ENCODE measurements around the gene MRPS9. TPM values are rescaled to one million over a fixed set of nuclear protein-coding genes. Genes with fewer than 3 reads are reported as not detected.

MRPS9 gene
- 40.6 TPM for total RNA-seq
- polyA plus RNA-seq: 31.6 TPM
- long read RNA-seq, donor 1, partial matches to known transcripts: 0 of 2 reads
- long read RNA-seq, donor 1, other reads (novel, unspliced or antisense): 0 of 2 reads
- long read RNA-seq, donor 2, transcript MRPS9-203 (4 exons, 982 nt): minor isoform, 9 of 37 reads
- long read RNA-seq, donor 2, transcript MRPS9-201 (11 exons, 1,500 nt): major isoform, 28 of 37 reads
- long read RNA-seq, donor 2, partial matches to known transcripts: 0 of 37 reads
- long read RNA-seq, donor 2, other reads (novel, unspliced or antisense): 0 of 37 reads
- long read RNA-seq, donor 3, transcript MRPS9-203 (4 exons, 982 nt): major isoform, 21 of 45 reads
- long read RNA-seq, donor 3, transcript MRPS9-201 (11 exons, 1,500 nt): minor isoform, 15 of 45 reads
- long read RNA-seq, donor 3, partial matches to known transcripts: 9 of 45 reads
- long read RNA-seq, donor 3, other reads (novel, unspliced or antisense): 0 of 45 reads
- long read RNA-seq, donor 4, transcript MRPS9-203 (4 exons, 982 nt): major isoform, 13 of 25 reads
- long read RNA-seq, donor 4, transcript MRPS9-201 (11 exons, 1,500 nt): minor isoform, 12 of 25 reads
- long read RNA-seq, donor 4, partial matches to known transcripts: 0 of 25 reads
- long read RNA-seq, donor 4, other reads (novel, unspliced or antisense): 0 of 25 reads
- long read RNA-seq, donor 5, transcript MRPS9-203 (4 exons, 982 nt): minor isoform, 12 of 32 reads
- long read RNA-seq, donor 5, transcript MRPS9-201 (11 exons, 1,500 nt): major isoform, 20 of 32 reads
- long read RNA-seq, donor 5, partial matches to known transcripts: 0 of 32 reads
- long read RNA-seq, donor 5, other reads (novel, unspliced or antisense): 0 of 32 reads
- long read RNA-seq, donor 6, transcript MRPS9-201 (11 exons, 1,500 nt): major isoform, 13 of 15 reads
- long read RNA-seq, donor 6, partial matches to known transcripts: 0 of 15 reads
- long read RNA-seq, donor 6, other reads (novel, unspliced or antisense): 0 of 15 reads
- long read RNA-seq, donor 7, transcript MRPS9-203 (4 exons, 982 nt): minor isoform, 6 of 22 reads
- long read RNA-seq, donor 7, transcript MRPS9-201 (11 exons, 1,500 nt): major isoform, 16 of 22 reads
- long read RNA-seq, donor 7, partial matches to known transcripts: 0 of 22 reads
- long read RNA-seq, donor 7, other reads (novel, unspliced or antisense): 0 of 22 reads
- long read RNA-seq, donor 8, transcript MRPS9-201 (11 exons, 1,500 nt): major isoform, 7 of 8 reads
- long read RNA-seq, donor 8, partial matches to known transcripts: 0 of 8 reads
- long read RNA-seq, donor 8, other reads (novel, unspliced or antisense): 0 of 8 reads
- long read RNA-seq, donor 9, transcript MRPS9-201 (11 exons, 1,500 nt): major isoform, 14 of 25 reads
- long read RNA-seq, donor 9, transcript MRPS9-203 (4 exons, 982 nt): minor isoform, 11 of 25 reads
- long read RNA-seq, donor 9, partial matches to known transcripts: 0 of 25 reads
- long read RNA-seq, donor 9, other reads (novel, unspliced or antisense): 0 of 25 reads
- long read RNA-seq, donor 10, transcript MRPS9-201 (11 exons, 1,500 nt): minor isoform, 10 of 24 reads
- long read RNA-seq, donor 10, transcript MRPS9-203 (4 exons, 982 nt): major isoform, 14 of 24 reads
- long read RNA-seq, donor 10, partial matches to known transcripts: 0 of 24 reads
- long read RNA-seq, donor 10, other reads (novel, unspliced or antisense): 0 of 24 reads

DNA sequence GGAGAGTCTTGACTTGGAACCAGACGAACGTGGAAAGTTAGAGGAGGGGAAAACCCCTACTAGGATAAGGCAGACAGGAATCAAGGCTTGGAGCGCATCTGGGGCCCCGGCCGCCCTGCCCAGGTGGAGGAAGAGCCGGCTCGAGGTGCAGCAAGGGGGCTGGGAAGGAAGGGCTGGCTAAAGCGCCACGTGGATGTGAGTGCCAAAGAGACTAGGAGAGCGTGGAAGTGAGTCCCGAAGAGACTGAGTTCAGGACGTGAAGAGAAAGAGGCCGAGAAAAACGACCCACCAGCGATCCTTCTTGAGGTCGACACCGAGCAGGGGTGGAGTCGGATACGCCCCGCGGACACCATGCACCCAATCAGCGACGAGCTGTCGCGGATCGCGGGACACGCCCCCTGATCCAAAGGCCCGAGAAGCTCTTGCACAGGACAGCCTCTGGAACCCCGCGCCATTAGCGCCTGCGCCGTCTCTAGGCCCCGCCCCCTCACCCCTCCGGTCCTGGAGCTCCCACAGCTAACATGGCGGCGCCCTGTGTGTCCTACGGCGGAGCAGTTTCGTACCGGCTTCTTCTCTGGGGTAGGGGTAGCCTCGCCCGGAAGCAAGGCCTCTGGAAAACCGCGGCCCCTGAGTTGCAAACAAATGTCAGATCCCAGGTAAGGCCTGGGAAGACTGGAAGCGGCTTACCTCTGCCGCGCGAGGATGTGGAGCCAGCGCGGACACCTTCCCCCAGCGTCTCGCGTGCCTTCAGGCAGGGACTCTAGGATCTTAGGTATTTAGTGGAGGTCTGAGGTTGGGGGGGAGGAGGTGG is at the start of gene MRPS9:
MRPS9 (plus strand) TSS at position 498 of the 811 bp plus-strand sequence; CDS start at position 522, 24 bp downstream.
- under 1% methylated on average over 55 of the region's 55 CpGs for WGBS
- Histone ChIP-seq H3K27me3 (ENCODE audit: control insufficient read depth in 2 of 2, insufficient read depth in 1 of 2, low read length in 1 of 2) (no peaks in the 10 kb centered on the region), H3K36me3 (ENCODE audit: control insufficient read depth in 2 of 2, insufficient read depth in 2 of 2, low read length in 1 of 2) (peaks cover 0 to 3% of the 10 kb centered on the region in 2 donors), H3K4me3 (ENCODE audit: low read length in 2 of 2) (peak within 1 kb of the TSS; percentile 57 to 98), H3K9me3 (ENCODE audit: control insufficient read depth in 2 of 2, insufficient read depth in 1 of 2, low read length in 1 of 2) (no peaks in the 10 kb centered on the region), H3K4me1 (ENCODE audit: control insufficient read depth in 2 of 2, insufficient read depth in 2 of 2, low read length in 2 of 2) (peaks cover 0 to 13% of the 10 kb centered on the region in 2 donors), H3K27ac (ENCODE audit: low read depth in 1 of 2, low read length in 1 of 2) (peak within 1 kb of the TSS; percentile 38 to 75)
- peak; percentile 92 to 99 (median 96) for DNase-seq (ENCODE audit: low read depth in 6 of 9, low spot score in 9 of 9)

DNA sequence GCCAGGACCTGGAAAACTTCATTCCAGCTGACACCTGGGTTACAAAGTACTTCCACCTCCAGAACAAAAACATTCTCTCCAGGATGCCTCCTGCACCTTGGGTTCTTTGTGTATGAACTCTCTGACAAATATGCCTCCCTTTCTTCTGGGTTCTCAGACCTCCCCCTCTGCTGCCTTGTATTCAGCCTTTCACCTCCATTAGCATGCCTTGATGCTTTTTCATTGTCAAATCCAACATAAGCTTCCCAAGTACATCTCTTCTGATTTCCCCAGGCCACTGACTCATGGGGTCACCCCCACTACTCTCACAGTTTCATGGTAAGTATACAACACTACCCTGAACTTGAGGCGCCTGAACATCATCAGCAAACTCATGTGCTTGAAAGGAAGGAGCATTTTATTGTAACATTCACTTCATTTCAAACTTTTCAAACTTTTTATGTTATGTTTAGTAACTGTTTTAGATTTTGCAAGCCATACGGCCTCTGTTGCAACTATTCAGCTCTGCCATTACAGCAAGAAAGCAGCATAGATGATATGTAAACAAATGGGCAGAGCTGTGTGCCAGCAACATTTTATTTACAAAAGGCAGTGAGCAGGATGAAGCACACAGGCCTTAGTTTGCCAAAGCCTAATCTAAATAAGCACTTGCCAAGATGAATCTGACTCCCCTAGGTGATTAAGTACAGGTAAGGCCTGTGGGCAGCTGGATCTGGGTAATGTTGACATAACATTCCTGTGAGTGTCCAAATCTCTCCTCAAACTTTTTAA is 32.5 kb upstream of the MRPS9 start:
- no peaks in the 10 kb centered on the region for H3K36me3 ChIP-seq (ENCODE audit: control insufficient read depth in 2 of 2, insufficient read depth in 2 of 2, low read length in 1 of 2)
- H3K4me3 ChIP-seq (ENCODE audit: low read length in 2 of 2): no peak overlapping the region
- H3K4me1 ChIP-seq (ENCODE audit: control insufficient read depth in 2 of 2, insufficient read depth in 2 of 2, low read length in 2 of 2): no peaks in the 10 kb centered on the region
- 95% methylated on average over 2 of the region's 2 CpGs for WGBS
- H3K9me3 ChIP-seq (ENCODE audit: control insufficient read depth in 2 of 2, insufficient read depth in 1 of 2, low read length in 1 of 2): no peaks in the 10 kb centered on the region
- no peak overlapping the region for H3K27ac ChIP-seq (ENCODE audit: low read depth in 1 of 2, low read length in 1 of 2)
- no peak for DNase-seq (ENCODE audit: low read depth in 6 of 9, low spot score in 9 of 9)
- no peaks in the 10 kb centered on the region for H3K27me3 ChIP-seq (ENCODE audit: control insufficient read depth in 2 of 2, insufficient read depth in 1 of 2, low read length in 1 of 2)

GRCh38 chr2:105007367-105007766 is 30.5 kb upstream of the MRPS9 start:
- Histone ChIP-seq H3K4me1 (ENCODE audit: control insufficient read depth in 2 of 2, insufficient read depth in 2 of 2, low read length in 2 of 2) (no peaks in the 10 kb centered on the region), H3K9me3 (ENCODE audit: control insufficient read depth in 2 of 2, insufficient read depth in 1 of 2, low read length in 1 of 2) (no peaks in the 10 kb centered on the region), H3K36me3 (ENCODE audit: control insufficient read depth in 2 of 2, insufficient read depth in 2 of 2, low read length in 1 of 2) (no peaks in the 10 kb centered on the region), H3K27ac (ENCODE audit: low read depth in 1 of 2, low read length in 1 of 2) (no peak overlapping the region), H3K4me3 (ENCODE audit: low read length in 2 of 2) (no peak overlapping the region), H3K27me3 (ENCODE audit: control insufficient read depth in 2 of 2, insufficient read depth in 1 of 2, low read length in 1 of 2) (no peaks in the 10 kb centered on the region)
- DNase-seq (ENCODE audit: low read depth in 6 of 9, low spot score in 9 of 9): no peak
- 93% methylated on average over 1 of the region's 1 CpG for WGBS

GRCh38 chr2:105032476-105032875 is 5.4 kb upstream of the MRPS9 start:
- 100% methylated on average over 1 of the region's 1 CpG for WGBS
- no peak overlapping the region for H3K4me3 ChIP-seq (ENCODE audit: low read length in 2 of 2)
- no peaks in the 10 kb centered on the region for H3K36me3 ChIP-seq (ENCODE audit: control insufficient read depth in 2 of 2, insufficient read depth in 2 of 2, low read length in 1 of 2)
- DNase-seq (ENCODE audit: low read depth in 6 of 9, low spot score in 9 of 9): no peak
- no peaks in the 10 kb centered on the region for H3K27me3 ChIP-seq (ENCODE audit: control insufficient read depth in 2 of 2, insufficient read depth in 1 of 2, low read length in 1 of 2)
- H3K9me3 ChIP-seq (ENCODE audit: control insufficient read depth in 2 of 2, insufficient read depth in 1 of 2, low read length in 1 of 2): no peaks in the 10 kb centered on the region
- no peak overlapping the region for H3K27ac ChIP-seq (ENCODE audit: low read depth in 1 of 2, low read length in 1 of 2)
- peaks cover 0 to 4% of the 10 kb centered on the region in 2 donors for H3K4me1 ChIP-seq (ENCODE audit: control insufficient read depth in 2 of 2, insufficient read depth in 2 of 2, low read length in 2 of 2)

- 100% methylated on average over 1 of the region's 1 CpG for WGBS
- H3K36me3 ChIP-seq (ENCODE audit: control insufficient read depth in 2 of 2, insufficient read depth in 2 of 2, low read length in 1 of 2): no peaks in the 10 kb centered on the region
- no peaks in the 10 kb centered on the region for H3K9me3 ChIP-seq (ENCODE audit: control insufficient read depth in 2 of 2, insufficient read depth in 1 of 2, low read length in 1 of 2)
- no peak overlapping the region for H3K27ac ChIP-seq (ENCODE audit: low read depth in 1 of 2, low read length in 1 of 2)
- no peaks in the 10 kb centered on the region for H3K27me3 ChIP-seq (ENCODE audit: control insufficient read depth in 2 of 2, insufficient read depth in 1 of 2, low read length in 1 of 2)
- peaks cover 0 to 13% of the 10 kb centered on the region in 2 donors for H3K4me1 ChIP-seq (ENCODE audit: control insufficient read depth in 2 of 2, insufficient read depth in 2 of 2, low read length in 2 of 2)
- no peak overlapping the region for H3K4me3 ChIP-seq (ENCODE audit: low read length in 2 of 2)
- DNase-seq (ENCODE audit: low read depth in 6 of 9, low spot score in 9 of 9): no peak
These were observed 3.7 kb upstream of the MRPS9 start for GRCh38 chr2:105034170-105034569.

DNA sequence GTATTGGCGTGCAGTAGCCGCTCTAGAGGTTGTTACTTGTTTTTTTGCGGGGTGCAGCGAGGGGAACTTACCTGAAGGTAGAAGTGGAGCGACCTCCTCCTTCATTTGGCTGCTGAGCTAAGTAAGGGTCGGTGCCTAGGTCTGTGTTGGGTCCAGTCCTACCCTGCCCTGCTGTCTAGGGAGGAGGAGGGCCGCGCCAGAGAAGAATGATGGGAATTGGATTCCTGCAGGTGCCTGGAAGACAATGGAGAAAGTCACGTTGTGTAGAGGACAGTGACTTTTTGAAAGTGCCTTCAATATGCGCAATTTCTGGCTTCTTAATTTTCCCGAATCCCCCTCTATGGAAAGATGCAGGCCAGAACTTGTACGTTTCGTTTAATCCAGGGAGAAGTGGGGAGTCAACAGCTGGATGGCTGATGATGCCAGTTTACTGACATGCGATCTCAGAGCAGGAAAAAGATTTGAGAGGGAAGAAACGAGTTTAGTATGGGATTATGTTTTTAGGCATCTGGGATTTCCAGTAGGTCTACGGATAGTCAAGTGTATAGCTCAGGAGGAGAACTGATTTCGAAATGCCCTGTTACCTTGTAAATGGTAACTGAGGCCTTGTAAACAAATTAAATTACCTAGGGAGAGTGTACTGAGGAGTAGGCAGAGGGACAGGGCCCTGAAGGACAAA is 653 bp downstream of the MRPS9 start:
- peak in 2 of 9 donors; percentile 19 to 21 for DNase-seq (ENCODE audit: low read depth in 6 of 9, low spot score in 9 of 9)
- no peaks in the 10 kb centered on the region for H3K9me3 ChIP-seq (ENCODE audit: control insufficient read depth in 2 of 2, insufficient read depth in 1 of 2, low read length in 1 of 2)
- H3K27me3 ChIP-seq (ENCODE audit: control insufficient read depth in 2 of 2, insufficient read depth in 1 of 2, low read length in 1 of 2): no peaks in the 10 kb centered on the region
- H3K27ac ChIP-seq (ENCODE audit: low read depth in 1 of 2, low read length in 1 of 2): peak overlapping the region in 1 of 2 donors; percentile 75
- WGBS: 16% methylated on average over 17 of the region's 17 CpGs
- peaks cover 0 to 3% of the 10 kb centered on the region in 2 donors for H3K36me3 ChIP-seq (ENCODE audit: control insufficient read depth in 2 of 2, insufficient read depth in 2 of 2, low read length in 1 of 2)
- H3K4me3 ChIP-seq (ENCODE audit: low read length in 2 of 2): peak overlapping the region; percentile 57 to 98
- peaks cover 0 to 13% of the 10 kb centered on the region in 2 donors for H3K4me1 ChIP-seq (ENCODE audit: control insufficient read depth in 2 of 2, insufficient read depth in 2 of 2, low read length in 2 of 2)

DNA sequence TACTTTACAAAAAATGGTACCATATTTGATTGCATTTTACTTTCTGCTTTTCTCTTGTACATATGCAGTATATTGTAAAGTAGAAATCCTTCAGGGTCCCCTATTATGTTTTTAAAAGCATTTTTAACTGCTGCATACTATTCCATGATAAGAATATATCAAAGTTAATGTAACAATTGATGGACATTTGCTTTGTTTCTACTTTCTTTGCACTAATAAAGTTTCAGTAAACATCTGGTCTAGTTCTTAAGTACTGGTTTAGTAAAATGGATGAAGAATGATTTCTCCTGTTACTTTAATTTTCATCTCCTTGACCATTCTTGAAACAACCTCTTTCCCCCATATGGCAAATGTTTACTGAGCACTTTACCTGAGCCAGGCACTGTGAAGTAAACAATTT is 1.7 kb downstream of the MRPS9 start:
- no peaks in the 10 kb centered on the region for H3K9me3 ChIP-seq (ENCODE audit: control insufficient read depth in 2 of 2, insufficient read depth in 1 of 2, low read length in 1 of 2)
- no peak overlapping the region for H3K4me3 ChIP-seq (ENCODE audit: low read length in 2 of 2)
- no peaks in the 10 kb centered on the region for H3K27me3 ChIP-seq (ENCODE audit: control insufficient read depth in 2 of 2, insufficient read depth in 1 of 2, low read length in 1 of 2)
- no peak overlapping the region for H3K27ac ChIP-seq (ENCODE audit: low read depth in 1 of 2, low read length in 1 of 2)
- no peak for DNase-seq (ENCODE audit: low read depth in 6 of 9, low spot score in 9 of 9)
- peaks cover 0 to 3% of the 10 kb centered on the region in 2 donors for H3K36me3 ChIP-seq (ENCODE audit: control insufficient read depth in 2 of 2, insufficient read depth in 2 of 2, low read length in 1 of 2)
- peaks cover 0 to 13% of the 10 kb centered on the region in 2 donors for H3K4me1 ChIP-seq (ENCODE audit: control insufficient read depth in 2 of 2, insufficient read depth in 2 of 2, low read length in 2 of 2)
